ENCODE data around the gene CFAP97D2.

The CFAP97D2 gene

DNA sequence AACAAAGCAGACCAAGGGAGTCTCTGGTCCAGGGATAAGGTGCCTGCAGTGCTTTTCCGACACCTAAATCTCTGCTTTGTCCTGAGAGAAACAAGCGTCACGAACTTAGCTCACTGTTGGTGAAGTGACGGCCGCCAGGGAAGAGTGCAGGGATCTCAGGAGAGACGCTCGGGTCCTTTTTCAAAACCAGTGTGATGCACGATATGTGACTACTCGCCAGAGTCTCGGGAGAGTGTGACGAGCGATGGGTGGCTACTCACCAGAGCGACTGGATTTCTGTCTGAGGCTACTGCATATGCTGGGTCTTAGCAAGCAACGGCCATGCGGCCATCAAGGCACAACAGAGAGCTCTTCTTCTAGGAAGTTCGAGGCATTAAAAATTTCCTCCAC lies 16.5 kb upstream of the CFAP97D2 start:
- TF ChIP-seq, protein P1, sequence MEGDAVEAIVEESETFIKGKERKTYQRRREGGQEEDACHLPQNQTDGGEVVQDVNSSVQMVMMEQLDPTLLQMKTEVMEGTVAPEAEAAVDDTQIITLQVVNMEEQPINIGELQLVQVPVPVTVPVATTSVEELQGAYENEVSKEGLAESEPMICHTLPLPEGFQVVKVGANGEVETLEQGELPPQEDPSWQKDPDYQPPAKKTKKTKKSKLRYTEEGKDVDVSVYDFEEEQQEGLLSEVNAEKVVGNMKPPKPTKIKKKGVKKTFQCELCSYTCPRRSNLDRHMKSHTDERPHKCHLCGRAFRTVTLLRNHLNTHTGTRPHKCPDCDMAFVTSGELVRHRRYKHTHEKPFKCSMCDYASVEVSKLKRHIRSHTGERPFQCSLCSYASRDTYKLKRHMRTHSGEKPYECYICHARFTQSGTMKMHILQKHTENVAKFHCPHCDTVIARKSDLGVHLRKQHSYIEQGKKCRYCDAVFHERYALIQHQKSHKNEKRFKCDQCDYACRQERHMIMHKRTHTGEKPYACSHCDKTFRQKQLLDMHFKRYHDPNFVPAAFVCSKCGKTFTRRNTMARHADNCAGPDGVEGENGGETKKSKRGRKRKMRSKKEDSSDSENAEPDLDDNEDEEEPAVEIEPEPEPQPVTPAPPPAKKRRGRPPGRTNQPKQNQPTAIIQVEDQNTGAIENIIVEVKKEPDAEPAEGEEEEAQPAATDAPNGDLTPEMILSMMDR (IDR thresholded peaks at IDR 0.05; ENCODE audit: low read depth, low read length, missing control alignments): no peak
- no peak overlapping the region for H3K4me3 ChIP-seq (replicated peaks; ENCODE audit: low read depth, low read length)
- DNase-seq (ENCODE audit: extremely low read depth, low read depth): no peak

DNA sequence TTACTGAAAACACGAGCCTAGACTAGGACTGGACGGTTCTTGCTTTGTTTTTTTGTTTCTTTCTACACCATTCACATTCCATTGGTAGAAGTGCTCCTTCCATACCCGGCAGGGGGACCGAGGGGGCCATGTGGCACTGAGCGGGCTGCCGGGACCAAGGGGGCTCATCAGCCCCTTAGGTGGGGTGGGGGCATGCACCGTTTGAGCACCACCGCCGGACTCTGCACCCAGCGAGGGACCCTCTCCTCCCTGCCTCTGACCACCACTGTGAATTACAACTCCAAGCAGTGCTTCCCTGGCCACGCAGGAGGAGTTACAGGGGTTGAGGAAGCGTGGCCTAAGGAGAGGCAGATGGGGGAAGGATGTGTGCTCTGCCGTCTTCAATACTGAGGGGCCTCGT lies 15.0 kb upstream of the CFAP97D2 start:
- TF ChIP-seq, protein P1 (IDR thresholded peaks at IDR 0.05; ENCODE audit: low read depth, low read length, missing control alignments): no peak
- no peak for DNase-seq (ENCODE audit: extremely low read depth, low read depth)
- no peak overlapping the region for H3K4me3 ChIP-seq (replicated peaks; ENCODE audit: low read depth, low read length)

DNA sequence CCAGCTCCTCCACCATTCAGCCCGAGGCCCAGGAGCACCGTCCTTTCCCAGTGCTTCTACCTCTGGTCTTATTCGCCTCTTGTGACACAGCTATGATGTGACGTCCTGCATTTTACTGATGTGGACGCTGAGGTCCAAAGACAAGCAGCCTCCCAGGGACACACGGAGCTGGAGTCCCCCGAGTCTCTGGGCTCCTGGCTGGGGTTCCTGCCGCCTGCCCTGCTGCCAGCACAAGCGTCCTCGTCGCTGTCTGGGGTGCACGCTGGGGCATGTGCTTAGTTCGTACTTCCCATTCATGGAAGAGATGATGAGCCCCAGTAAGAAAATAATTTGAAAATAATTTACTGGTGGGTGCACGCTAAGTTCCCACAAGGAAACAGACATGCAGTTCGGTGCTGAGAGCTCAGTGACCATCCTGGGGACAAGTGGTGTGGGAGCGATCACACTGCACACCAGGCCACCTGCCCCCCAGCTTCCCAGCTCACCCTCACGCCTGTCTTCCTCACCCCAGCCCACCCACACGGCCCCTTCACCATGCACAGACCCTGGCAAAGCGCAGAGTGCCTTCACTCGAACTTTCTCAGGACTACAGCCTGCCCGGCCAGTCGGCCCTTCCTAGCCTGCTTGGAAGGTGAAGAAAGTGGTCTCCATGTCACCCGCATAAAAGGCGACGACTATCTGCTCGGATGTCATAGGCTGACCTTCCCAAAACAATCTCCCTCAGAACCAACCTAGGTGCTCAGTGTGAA lies 14.2 kb upstream of the CFAP97D2 start:
- no peak overlapping the region for H3K4me3 ChIP-seq (replicated peaks; ENCODE audit: low read depth, low read length)
- TF ChIP-seq, protein P1 (IDR thresholded peaks at IDR 0.05; ENCODE audit: low read depth, low read length, missing control alignments): no peak
- DNase-seq (ENCODE audit: extremely low read depth, low read depth): no peak

DNA sequence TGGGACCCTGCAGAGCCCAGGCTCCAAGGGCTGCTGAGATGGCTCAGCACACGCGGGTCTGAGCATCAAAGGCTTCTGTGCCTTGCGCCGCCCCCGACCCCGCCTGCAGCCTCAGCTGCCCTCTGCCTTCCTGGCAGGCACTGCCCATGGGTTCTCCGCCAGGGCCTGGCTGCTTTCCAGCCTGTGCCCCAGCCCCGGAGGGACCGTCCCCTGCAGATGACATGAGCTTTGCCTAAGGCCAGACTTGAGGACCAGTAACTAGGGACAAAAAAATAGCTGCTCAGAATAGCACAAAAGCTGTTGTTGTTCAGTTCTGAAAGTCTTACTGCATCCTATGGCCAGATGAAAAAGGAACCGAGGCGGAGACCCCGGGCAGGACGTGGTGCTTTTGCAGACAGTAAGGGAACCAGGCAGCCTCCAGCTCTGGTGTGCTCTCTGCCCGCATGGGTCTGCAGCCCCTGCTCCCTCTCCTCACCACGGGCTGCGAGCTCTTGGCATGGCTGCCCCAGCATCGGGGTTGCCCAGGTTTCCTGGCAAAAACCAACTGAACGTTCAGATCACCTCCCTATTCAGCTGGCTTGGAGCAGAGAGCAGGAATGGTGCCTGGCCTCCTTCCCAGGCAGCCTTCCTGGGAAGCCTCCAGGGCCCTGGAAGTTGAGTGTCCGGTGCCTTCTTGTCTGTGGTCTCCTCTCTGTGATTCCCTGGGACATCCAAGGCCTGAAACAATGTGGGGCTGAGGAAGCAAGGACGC lies 12.5 kb upstream of the CFAP97D2 start:
- no peak for DNase-seq (ENCODE audit: extremely low read depth, low read depth)

DNA sequence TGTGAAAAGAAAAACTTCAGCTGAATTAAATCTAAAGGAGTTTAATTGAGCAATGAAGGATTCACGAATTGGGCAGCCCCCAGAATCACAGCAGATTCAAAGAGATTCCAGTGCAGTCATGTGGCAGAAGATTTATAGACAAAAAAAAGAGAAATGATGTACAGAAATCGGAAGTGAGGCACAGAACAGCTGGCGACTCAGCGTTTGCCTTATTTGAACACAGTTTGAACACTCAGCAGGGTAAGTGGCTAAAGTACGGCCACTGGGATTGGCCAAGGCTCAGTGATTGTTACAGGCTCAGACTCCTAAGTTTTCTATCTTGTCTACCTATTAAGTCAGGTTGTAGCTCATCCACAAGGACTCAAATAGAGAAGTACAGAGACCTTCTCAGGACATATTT lies 11.6 kb upstream of the CFAP97D2 start:
- TF ChIP-seq, protein P1 (IDR thresholded peaks at IDR 0.05; ENCODE audit: low read depth, low read length, missing control alignments): no peak
- no peak for DNase-seq (ENCODE audit: extremely low read depth, low read depth)
- H3K4me3 ChIP-seq (replicated peaks; ENCODE audit: low read depth, low read length): no peak overlapping the region

More for the DNA sequence above, 12.5 kb upstream of the CFAP97D2 start:
- H3K4me3 ChIP-seq (replicated peaks; ENCODE audit: low read depth, low read length): no peak overlapping the region
- TF ChIP-seq, protein P1 (IDR thresholded peaks at IDR 0.05; ENCODE audit: low read depth, low read length, missing control alignments): no peak

DNA sequence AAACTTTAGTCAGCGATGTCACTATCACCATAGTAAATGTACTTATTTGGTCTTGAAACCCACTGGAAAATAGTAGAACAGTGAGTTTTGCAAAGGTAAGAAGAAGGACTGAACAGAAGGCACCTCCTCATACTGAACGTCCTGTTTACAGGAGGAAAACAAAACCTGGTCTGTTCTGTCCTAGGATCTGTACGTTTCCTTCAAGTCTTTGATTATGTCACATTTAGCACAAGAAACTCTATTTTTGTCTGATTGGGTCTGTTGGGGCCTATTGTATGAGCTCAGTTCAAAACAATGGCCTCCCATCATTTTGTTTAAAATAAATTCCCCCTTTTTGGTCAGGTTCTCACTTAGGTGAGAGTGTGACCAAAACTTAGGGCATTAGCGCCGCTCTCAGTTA lies 11.2 kb upstream of the CFAP97D2 start:
- TF ChIP-seq, protein P1 (IDR thresholded peaks at IDR 0.05; ENCODE audit: low read depth, low read length, missing control alignments): no peak
- no peak overlapping the region for H3K4me3 ChIP-seq (replicated peaks; ENCODE audit: low read depth, low read length)
- no peak for DNase-seq (ENCODE audit: extremely low read depth, low read depth)
